Measurements from ENCODE around the gene SULF2.

SULF2 gene

GRCh38 chr20:47676219-47676721 is 109.0 kb downstream of the SULF2 start:
- no peak overlapping the region for H3K4me3 ChIP-seq (ENCODE audit: control insufficient read depth, low read depth, low read length)
- no peak for TF ChIP-seq CTCF (conservative IDR thresholded peaks at IDR 0.05; ENCODE audit: control insufficient read depth, insufficient read depth, low read depth, low read length)
- no peak for DNase-seq (ENCODE audit: low read depth)

- DNase-seq (ENCODE audit: low read depth): no peak
- no peak for TF ChIP-seq CTCF (conservative IDR thresholded peaks at IDR 0.05; ENCODE audit: control insufficient read depth, insufficient read depth, low read depth, low read length)
- no peak overlapping the region for H3K4me3 ChIP-seq (ENCODE audit: control insufficient read depth, low read depth, low read length)
Measured at GRCh38 chr20:47675190-47676142, 109.8 kb downstream of the SULF2 start.

- H3K4me3 ChIP-seq (ENCODE audit: control insufficient read depth, low read depth, low read length): no peak overlapping the region
- TF ChIP-seq CTCF (conservative IDR thresholded peaks at IDR 0.05; ENCODE audit: control insufficient read depth, insufficient read depth, low read depth, low read length): no peak
Measured at GRCh38 chr20:47674686-47675085, 110.6 kb downstream of the SULF2 start.

GRCh38 chr20:47674145-47674544 is 111.1 kb downstream of the SULF2 start:
- TF ChIP-seq CTCF (conservative IDR thresholded peaks at IDR 0.05; ENCODE audit: control insufficient read depth, insufficient read depth, low read depth, low read length): no peak
- DNase-seq (ENCODE audit: low read depth): no peak
- H3K4me3 ChIP-seq (ENCODE audit: control insufficient read depth, low read depth, low read length): no peak overlapping the region

More at GRCh38 chr20:47674686-47675085, 110.6 kb downstream of the SULF2 start:
- no peak for DNase-seq (ENCODE audit: low read depth)

GRCh38 chr20:47673671-47673955 is 111.7 kb downstream of the SULF2 start:
- TF ChIP-seq CTCF (conservative IDR thresholded peaks at IDR 0.05; ENCODE audit: control insufficient read depth, insufficient read depth, low read depth, low read length): no peak
- H3K4me3 ChIP-seq (ENCODE audit: control insufficient read depth, low read depth, low read length): no peak overlapping the region
- DNase-seq (ENCODE audit: low read depth): no peak

GRCh38 chr20:47672886-47673670 is 112.2 kb downstream of the SULF2 start:
- H3K4me3 ChIP-seq (ENCODE audit: control insufficient read depth, low read depth, low read length): no peak overlapping the region
- DNase-seq (ENCODE audit: low read depth): no peak
- no peak for TF ChIP-seq CTCF (conservative IDR thresholded peaks at IDR 0.05; ENCODE audit: control insufficient read depth, insufficient read depth, low read depth, low read length)
